Skeletal muscle cell (primary cell): ENCODE results near the gene TMC5.
A peak's percentile ranks its signal among the peaks of the same experiment; 100 is the strongest.
"Not testable (repeated sequence)": the region's sequence is repeated elsewhere in the genome, so short reads cannot be mapped to it uniquely, and the experiment has no call there.

Experiments
- DNase-seq: peaks from one replicate; pipeline ENCODE4 v3.0.0-alpha.2; 2010; ENCODE audit warnings: low read depth
- H3K4me3 ChIP-seq: 2 replicates; pipeline ENCODE4 v1.5.1; 2011; ENCODE audit warnings: low read depth, mild to moderate bottlenecking, control low read depth, low read length, moderate library complexity

The TMC5 gene

GRCh38 chr16:19397373-19397772 is 20.3 kb upstream of the TMC5 start:
- DNase-seq, H3K4me3 ChIP-seq: not testable (repeated sequence)

- no peak for DNase-seq
- no peak overlapping the region for H3K4me3 ChIP-seq
Measured at GRCh38 chr16:19400711-19401110, 17.0 kb upstream of the TMC5 start.

GRCh38 chr16:19406891-19407491 is 10.7 kb upstream of the TMC5 start:
- no peak for DNase-seq
- H3K4me3 ChIP-seq: no peak overlapping the region

GRCh38 chr16:19410435-19411171 is 7.1 kb upstream of the TMC5 start:
- no peak for DNase-seq
- H3K4me3 ChIP-seq: peak overlapping the region; percentile 11

- no peak overlapping the region for H3K4me3 ChIP-seq
- no peak for DNase-seq
Measured at GRCh38 chr16:19411298-19411697, 6.4 kb upstream of the TMC5 start.

- not testable (repeated sequence) for DNase-seq, H3K4me3 ChIP-seq
Measured at GRCh38 chr16:19412055-19412454, 5.6 kb upstream of the TMC5 start.

GRCh38 chr16:19415461-19415860 is 2.2 kb upstream of the TMC5 start:
- no peak for DNase-seq
- no peak overlapping the region for H3K4me3 ChIP-seq

GRCh38 chr16:19415918-19416317 is 1.8 kb upstream of the TMC5 start:
- DNase-seq: no peak
- H3K4me3 ChIP-seq: no peak overlapping the region

- no peak for DNase-seq
- H3K4me3 ChIP-seq: no peak overlapping the region
Measured at GRCh38 chr16:19418200-19418599, 517 bp downstream of the TMC5 start.

- H3K4me3 ChIP-seq: no peak overlapping the region
- no peak for DNase-seq
Measured at GRCh38 chr16:19419698-19420075, 2.0 kb downstream of the TMC5 start.

GRCh38 chr16:19424478-19424877 is 6.8 kb downstream of the TMC5 start:
- no peak for DNase-seq
- H3K4me3 ChIP-seq: no peak overlapping the region

GRCh38 chr16:19430345-19430744 is 12.7 kb downstream of the TMC5 start:
- H3K4me3 ChIP-seq: no peak overlapping the region
- no peak for DNase-seq

- no peak for DNase-seq
- no peak overlapping the region for H3K4me3 ChIP-seq
Measured at GRCh38 chr16:19431636-19432340, 14.1 kb downstream of the TMC5 start.

GRCh38 chr16:19432429-19432828 is 14.7 kb downstream of the TMC5 start:
- H3K4me3 ChIP-seq: no peak overlapping the region
- no peak for DNase-seq

- no peak overlapping the region for H3K4me3 ChIP-seq
- DNase-seq: no peak
Measured at GRCh38 chr16:19434584-19434983, 16.9 kb downstream of the TMC5 start.

GRCh38 chr16:19436540-19436939 is 18.9 kb downstream of the TMC5 start:
- H3K4me3 ChIP-seq: no peak overlapping the region
- DNase-seq: no peak

GRCh38 chr16:19437280-19437679 is 19.6 kb downstream of the TMC5 start:
- H3K4me3 ChIP-seq: no peak overlapping the region
- DNase-seq: no peak

- DNase-seq: no peak
- no peak overlapping the region for H3K4me3 ChIP-seq
Measured at GRCh38 chr16:19438739-19439138, 21.1 kb downstream of the TMC5 start.

GRCh38 chr16:19439483-19439882 is 21.8 kb downstream of the TMC5 start:
- DNase-seq: no peak
- no peak overlapping the region for H3K4me3 ChIP-seq

GRCh38 chr16:19443659-19444058 is 26.0 kb downstream of the TMC5 start:
- no peak overlapping the region for H3K4me3 ChIP-seq
- DNase-seq: no peak
